ENCODE results near the gene CYP3A5.
"Not testable (repeated sequence)": the region's sequence is repeated elsewhere in the genome, so short reads cannot be mapped to it uniquely, and the experiment has no call there.

The CYP3A5 gene

DNA sequence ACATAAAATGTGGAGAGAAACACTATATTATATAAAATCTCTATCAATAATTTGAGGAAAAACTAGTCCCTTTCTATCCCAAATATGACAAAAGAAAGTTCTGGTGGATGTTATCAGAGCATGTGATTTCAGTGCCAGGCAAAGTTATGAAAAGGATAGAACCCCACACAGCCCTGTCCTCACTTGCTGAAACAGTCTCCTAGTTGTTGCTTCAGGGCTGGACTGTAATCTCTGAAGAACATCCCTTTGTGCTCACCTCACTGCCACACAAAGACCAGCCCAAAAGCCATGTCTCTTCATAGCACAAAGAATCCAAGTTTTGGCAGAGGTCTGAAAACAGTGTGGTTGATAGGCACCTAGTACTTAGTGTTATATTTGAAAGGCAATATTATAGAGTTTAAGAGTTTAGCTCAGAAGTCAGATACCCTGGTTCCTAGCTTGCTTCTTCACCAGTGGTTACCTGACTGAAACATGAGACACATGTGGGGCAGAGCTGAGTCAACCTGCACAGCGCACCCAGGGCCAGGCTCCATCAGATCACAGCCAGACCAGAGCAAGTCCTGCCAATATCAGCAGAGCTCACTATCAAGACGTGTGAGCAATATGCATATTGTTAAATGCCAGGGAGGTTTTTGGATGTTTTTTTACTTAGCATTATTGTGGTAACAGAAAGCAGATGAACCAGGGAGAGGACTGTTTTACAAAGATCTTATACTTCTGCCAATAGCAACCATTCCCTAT is 30.2 kb upstream of the CYP3A5 start:
- no peak for DNase-seq (ENCODE audit: extremely low read depth, low read depth)
- TF ChIP-seq, protein P1, sequence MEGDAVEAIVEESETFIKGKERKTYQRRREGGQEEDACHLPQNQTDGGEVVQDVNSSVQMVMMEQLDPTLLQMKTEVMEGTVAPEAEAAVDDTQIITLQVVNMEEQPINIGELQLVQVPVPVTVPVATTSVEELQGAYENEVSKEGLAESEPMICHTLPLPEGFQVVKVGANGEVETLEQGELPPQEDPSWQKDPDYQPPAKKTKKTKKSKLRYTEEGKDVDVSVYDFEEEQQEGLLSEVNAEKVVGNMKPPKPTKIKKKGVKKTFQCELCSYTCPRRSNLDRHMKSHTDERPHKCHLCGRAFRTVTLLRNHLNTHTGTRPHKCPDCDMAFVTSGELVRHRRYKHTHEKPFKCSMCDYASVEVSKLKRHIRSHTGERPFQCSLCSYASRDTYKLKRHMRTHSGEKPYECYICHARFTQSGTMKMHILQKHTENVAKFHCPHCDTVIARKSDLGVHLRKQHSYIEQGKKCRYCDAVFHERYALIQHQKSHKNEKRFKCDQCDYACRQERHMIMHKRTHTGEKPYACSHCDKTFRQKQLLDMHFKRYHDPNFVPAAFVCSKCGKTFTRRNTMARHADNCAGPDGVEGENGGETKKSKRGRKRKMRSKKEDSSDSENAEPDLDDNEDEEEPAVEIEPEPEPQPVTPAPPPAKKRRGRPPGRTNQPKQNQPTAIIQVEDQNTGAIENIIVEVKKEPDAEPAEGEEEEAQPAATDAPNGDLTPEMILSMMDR (IDR thresholded peaks at IDR 0.05; ENCODE audit: low read depth, low read length), result no peak

- DNase-seq (ENCODE audit: extremely low read depth, low read depth), result no peak
- TF ChIP-seq, protein P1 (IDR thresholded peaks at IDR 0.05; ENCODE audit: low read depth, low read length), result no peak
Observed at GRCh38 chr7:99709260-99709659, 29.5 kb upstream of the CYP3A5 start.

DNA sequence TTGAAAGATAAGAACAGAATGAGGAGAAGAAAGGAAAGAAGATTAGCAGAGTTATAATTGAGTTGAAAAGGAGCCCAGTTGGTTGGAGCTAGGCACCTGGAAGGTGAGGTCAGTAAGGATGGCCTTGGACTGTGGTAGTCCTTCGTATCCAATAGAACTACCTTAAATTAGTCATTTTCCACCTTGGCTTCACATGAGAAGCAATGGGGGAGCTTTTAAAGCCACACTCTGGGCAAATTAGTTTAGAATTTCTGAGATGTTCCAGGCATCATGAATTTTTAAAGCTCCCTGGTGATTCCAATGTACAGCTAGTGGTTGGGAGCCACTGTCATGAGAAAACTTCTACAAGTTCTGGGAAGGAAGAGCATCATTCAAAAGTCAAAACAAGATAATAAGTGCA is 27.3 kb upstream of the CYP3A5 start:
- no peak for DNase-seq (ENCODE audit: extremely low read depth, low read depth)
- TF ChIP-seq, protein P1 (IDR thresholded peaks at IDR 0.05; ENCODE audit: low read depth, low read length), result no peak

DNA sequence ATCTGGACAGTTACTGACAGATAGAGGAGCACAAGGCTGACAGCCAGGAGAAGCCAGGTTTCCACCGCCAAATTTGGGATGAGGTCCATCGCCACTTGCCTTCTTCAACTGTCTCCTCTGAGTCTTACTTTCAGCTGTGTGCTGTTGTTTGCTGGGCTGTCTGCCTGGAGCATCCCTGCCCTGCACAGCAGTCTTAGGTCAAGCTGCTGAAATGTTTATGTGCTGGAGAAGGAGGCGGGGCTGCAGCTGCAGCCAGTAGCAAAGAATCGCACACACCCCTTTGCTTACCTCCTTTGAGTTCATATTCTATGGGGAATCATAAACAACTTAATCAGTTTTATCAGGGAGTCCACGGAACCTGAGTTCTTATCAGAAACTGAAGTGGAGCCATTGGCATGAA is 20.1 kb upstream of the CYP3A5 start:
- no peak for DNase-seq (ENCODE audit: extremely low read depth, low read depth)
- TF ChIP-seq, protein P1 (IDR thresholded peaks at IDR 0.05; ENCODE audit: low read depth, low read length), result no peak

GRCh38 chr7:99698867-99699730 is 19.3 kb upstream of the CYP3A5 start:
- not testable (repeated sequence) for DNase-seq (ENCODE audit: extremely low read depth, low read depth)

- TF ChIP-seq, protein P1 (IDR thresholded peaks at IDR 0.05; ENCODE audit: low read depth, low read length), result no peak
- DNase-seq (ENCODE audit: extremely low read depth, low read depth), result no peak
Observed at GRCh38 chr7:99694912-99695304, 15.1 kb upstream of the CYP3A5 start.

GRCh38 chr7:99694201-99694911 is 14.6 kb upstream of the CYP3A5 start:
- TF ChIP-seq, protein P1 (IDR thresholded peaks at IDR 0.05; ENCODE audit: low read depth, low read length), result no peak
- no peak for DNase-seq (ENCODE audit: extremely low read depth, low read depth)
